ENCODE data around the gene SLC5A4.
"Not testable (repeated sequence)": the region's sequence is repeated elsewhere in the genome, so short reads cannot be mapped to it uniquely, and the experiment has no call there.

The SLC5A4 gene

GRCh38 chr22:32255217-32255616, at the start of gene SLC5A4:
SLC5A4 (minus strand) TSS chr22:32255347; CDS start chr22:32255329, 18 bp downstream.
- DNase-seq (ENCODE audit: insufficient read length, low spot score) = no peak
- FAIRE-seq = no peak

GRCh38 chr22:32293921-32294320, 38.8 kb upstream of the SLC5A4 start:
- not testable (repeated sequence) for DNase-seq (ENCODE audit: insufficient read length, low spot score); FAIRE-seq

GRCh38 chr22:32286290-32286840, 31.2 kb upstream of the SLC5A4 start:
- DNase-seq (ENCODE audit: insufficient read length, low spot score) (no peak), FAIRE-seq (no peak)

- no peak for FAIRE-seq
- no peak for DNase-seq (ENCODE audit: insufficient read length, low spot score)
These were observed 25.9 kb upstream of the SLC5A4 start for GRCh38 chr22:32281072-32281471.

- DNase-seq (ENCODE audit: insufficient read length, low spot score); FAIRE-seq: not testable (repeated sequence)
These were observed 20.2 kb upstream of the SLC5A4 start for GRCh38 chr22:32275353-32275752.

GRCh38 chr22:32271389-32271788, 16.2 kb upstream of the SLC5A4 start:
- no peak for FAIRE-seq

DNA sequence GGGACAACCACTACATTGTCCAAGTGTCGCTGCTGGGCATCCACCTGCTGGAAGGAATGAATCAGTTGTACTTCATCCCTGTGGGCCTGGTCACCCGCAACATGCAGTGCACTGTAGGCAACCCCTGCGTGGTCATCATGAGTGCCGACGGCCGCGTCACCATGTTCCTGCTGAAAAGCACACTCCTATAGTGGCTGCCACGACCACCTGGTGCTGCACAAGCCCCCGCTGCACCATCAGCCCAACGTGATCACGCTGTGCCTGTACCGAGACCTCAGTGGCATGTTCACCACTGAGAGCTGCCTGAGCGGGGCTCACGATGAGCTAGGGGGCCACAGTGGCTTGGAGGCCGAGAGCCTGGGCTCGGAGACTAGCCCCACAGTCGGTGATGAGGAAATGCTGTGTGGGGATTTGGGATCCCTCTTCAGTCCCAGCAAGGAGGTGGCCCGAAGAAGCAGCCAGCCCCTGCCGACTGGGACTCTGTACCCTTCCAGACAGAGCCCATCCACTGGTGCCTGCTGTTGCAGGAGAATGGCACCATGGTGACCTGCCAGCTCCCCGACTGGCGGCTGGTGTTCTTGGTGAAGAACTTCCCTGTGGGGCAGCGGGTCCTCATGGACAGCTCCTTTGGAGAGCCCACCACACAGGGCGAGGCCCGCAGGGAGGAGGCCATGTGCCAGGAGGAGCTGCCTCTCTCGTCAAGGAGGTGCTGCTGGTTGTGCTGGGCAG, 15.7 kb upstream of the SLC5A4 start:
- FAIRE-seq = no peak
- DNase-seq (ENCODE audit: insufficient read length, low spot score) = no peak

More at GRCh38 chr22:32271389-32271788, 16.2 kb upstream of the SLC5A4 start:
- DNase-seq (ENCODE audit: insufficient read length, low spot score) = no peak

- FAIRE-seq (no peak), DNase-seq (ENCODE audit: insufficient read length, low spot score) (no peak)
These were observed 14.2 kb upstream of the SLC5A4 start for GRCh38 chr22:32269316-32269715.

GRCh38 chr22:32267011-32267410, 11.9 kb upstream of the SLC5A4 start:
- no peak for DNase-seq (ENCODE audit: insufficient read length, low spot score)

DNA sequence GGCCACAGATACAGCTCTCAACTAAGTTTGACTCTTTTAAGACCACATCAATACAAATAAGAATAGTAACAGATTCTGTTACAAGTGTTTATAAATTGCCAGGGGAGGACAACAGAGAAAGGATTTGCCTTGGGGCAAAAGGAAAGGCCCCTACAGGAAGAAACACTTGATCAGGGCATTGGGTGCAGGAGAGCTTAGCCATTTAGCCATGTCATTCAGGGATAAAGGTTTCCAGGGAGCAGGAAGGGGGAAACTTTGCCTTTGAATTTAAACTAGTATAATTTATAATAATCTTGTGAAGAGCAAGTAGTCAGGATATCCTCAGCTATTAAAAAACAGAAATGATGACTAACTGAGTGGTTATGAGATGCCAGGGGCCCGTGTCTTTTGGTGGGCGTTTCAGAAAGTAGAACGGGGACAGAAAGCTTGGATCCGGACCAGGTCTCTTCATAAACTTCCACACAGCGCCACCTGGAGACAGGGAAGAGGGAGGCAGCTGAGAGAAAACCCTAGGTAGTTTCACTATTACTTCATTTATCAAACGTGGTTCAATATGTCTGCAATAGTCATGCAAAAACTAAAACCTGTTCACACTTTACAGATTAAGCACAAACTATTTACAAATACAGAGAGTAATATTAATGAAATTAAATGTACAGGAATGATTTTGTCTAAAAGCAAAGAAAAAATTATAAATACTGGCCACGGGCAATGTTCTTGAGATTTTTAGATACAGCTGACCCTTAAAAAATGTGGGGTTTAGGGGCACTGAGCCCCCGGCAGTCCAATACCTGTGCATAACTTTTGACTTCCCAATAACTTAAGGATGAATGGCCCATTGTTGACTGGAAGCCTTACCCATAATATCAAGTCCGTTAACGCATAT, 11.0 kb upstream of the SLC5A4 start:
- FAIRE-seq (no peak), DNase-seq (ENCODE audit: insufficient read length, low spot score) (peak; percentile 62)

More at GRCh38 chr22:32267011-32267410, 11.9 kb upstream of the SLC5A4 start:
- no peak for FAIRE-seq

DNA sequence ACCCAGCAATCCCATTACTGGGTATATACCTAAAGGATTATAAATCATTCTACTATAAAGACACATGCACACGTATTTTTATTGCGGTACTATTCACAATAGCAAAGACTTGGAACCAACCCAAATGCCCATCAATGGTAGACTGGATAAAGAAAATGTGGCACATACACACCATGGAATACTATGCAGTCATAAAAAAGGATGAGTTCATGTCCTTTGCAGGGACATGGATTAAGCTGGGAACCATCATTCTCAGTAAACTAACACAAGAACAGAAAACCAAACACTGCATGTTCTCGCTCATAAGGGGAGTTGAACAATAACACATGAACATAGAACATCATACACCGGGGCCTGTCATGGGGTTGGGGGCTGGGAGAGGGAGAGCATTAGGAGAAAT, 8.5 kb upstream of the SLC5A4 start:
- not testable (repeated sequence) for DNase-seq (ENCODE audit: insufficient read length, low spot score); FAIRE-seq

DNA sequence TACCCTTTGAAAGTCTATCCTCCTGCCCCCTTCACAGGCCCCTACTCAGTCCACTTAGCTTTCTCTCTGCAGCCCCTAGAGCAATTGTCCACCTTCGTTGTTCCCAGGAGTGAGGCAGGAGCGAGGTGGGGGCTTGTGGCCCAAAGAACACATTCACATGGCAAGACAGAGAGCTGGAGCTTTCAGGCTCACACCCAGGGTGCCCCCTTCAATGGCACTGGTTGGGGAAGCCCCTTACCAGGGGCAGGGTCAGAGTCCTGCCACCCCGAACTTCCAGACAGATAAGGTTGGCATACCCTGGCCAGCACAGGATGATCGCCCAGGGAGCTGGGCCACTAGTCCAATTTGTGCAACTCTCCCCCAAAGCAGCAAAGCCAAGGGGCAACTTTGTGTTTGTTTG, 6.2 kb upstream of the SLC5A4 start:
- FAIRE-seq (no peak), DNase-seq (ENCODE audit: insufficient read length, low spot score) (no peak)

GRCh38 chr22:32258791-32259190, 3.6 kb upstream of the SLC5A4 start:
- no peak for DNase-seq (ENCODE audit: insufficient read length, low spot score)
- no peak for FAIRE-seq

- no peak for FAIRE-seq
- DNase-seq (ENCODE audit: insufficient read length, low spot score) = no peak
These were observed 579 bp upstream of the SLC5A4 start for GRCh38 chr22:32255726-32256125.

GRCh38 chr22:32249231-32249630, 5.9 kb downstream of the SLC5A4 start:
- FAIRE-seq (no peak), DNase-seq (ENCODE audit: insufficient read length, low spot score) (no peak)

DNA sequence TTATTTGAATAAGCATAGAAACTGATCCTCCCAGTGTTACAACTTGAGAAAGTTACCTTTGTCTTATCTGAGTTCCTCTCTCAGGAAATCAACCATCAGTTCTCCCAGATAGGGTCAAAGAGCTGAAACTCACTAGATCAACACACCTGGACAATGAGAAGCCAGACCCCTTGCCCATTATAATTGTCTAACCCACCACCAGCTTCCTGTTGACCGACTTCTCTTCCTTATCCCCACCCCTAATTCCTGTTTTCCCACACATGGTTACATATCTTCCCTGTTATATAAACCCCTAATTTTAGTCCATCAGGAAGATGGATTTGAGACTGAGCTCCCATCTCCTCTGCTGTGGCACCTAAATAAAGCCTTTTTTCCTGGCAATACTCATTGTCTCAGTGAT, 6.9 kb downstream of the SLC5A4 start:
- FAIRE-seq = no peak
- no peak for DNase-seq (ENCODE audit: insufficient read length, low spot score)

DNA sequence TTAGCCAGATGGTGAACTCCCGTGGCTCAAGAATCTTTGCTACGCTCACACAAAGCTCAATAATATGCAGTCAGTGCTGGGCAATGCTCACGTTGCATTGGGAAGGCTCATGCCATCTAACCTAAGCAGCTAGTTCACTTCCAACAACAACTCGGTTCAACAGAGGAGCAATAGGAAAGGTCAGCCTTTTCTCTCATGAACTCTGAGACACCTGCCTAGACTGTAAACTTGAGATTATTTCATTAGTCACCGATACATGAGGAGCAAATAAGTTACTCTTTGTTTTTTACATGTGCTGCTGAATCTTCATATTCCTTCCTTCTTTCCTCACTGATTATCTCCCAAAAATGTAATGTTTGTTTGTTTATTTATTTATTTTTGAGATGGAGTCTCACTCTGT, 9.0 kb downstream of the SLC5A4 start:
- no peak for FAIRE-seq
- DNase-seq (ENCODE audit: insufficient read length, low spot score) = no peak

GRCh38 chr22:32245042-32245441, 10.1 kb downstream of the SLC5A4 start:
- FAIRE-seq (no peak), DNase-seq (ENCODE audit: insufficient read length, low spot score) (no peak)

GRCh38 chr22:32244547-32244946, 10.6 kb downstream of the SLC5A4 start:
- DNase-seq (ENCODE audit: insufficient read length, low spot score) = no peak
- FAIRE-seq = no peak

- no peak for FAIRE-seq
- no peak for DNase-seq (ENCODE audit: insufficient read length, low spot score)
These were observed 14.7 kb downstream of the SLC5A4 start for GRCh38 chr22:32240461-32240860.

GRCh38 chr22:32237906-32238305, 17.2 kb downstream of the SLC5A4 start:
- DNase-seq (ENCODE audit: insufficient read length, low spot score) = no peak
- FAIRE-seq = no peak
